ENCODE data around the gene TM9SF2.

The TM9SF2 gene

DNA sequence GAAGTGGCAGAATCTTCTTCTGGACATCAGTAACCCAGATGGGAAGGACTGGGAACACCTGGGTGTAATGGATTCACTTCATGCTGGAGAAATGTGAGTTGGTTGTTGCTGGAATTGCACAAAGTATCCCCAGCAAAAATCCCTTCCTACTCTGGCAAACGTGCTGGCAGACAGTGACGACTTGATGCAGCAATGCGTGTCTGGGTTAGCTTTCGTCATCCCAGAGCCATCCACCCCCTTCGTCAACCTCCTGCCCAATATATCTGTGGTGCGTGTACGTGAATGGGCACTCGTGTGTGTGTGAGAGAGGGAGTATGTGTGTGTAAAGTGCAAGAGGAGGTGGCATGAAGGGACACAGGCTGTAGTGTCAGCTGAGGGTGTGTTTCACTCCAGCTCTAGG, 70.9 kb downstream of the TM9SF2 start:
- H3K4me3 ChIP-seq (ENCODE audit: low read length): no peak overlapping the region
- no peak for TF ChIP-seq ZNF274 (IDR thresholded peaks at IDR 0.05; ENCODE audit: low read depth, low read length)

DNA sequence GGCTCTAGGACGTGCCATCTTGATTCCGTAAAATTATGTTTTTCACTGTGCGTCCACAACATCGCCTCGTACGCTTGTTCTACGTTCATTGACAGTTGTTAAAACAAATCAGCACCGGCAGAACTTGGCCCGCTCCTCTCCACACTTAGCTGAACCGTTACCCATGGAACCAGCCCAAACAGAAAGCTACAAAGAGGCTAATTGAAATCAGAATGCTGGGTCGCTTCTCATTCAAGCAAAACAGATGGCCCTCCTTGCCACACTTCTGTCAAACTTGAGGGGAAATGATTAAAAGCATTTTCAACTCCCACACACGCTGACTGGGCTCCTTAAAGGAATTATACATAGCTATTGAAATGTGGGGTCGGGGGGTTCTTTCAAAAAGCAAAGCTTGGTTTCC, 71.6 kb downstream of the TM9SF2 start:
- no peak for TF ChIP-seq ZNF274 (IDR thresholded peaks at IDR 0.05; ENCODE audit: low read depth, low read length)
- H3K4me3 ChIP-seq (ENCODE audit: low read length): no peak overlapping the region

DNA sequence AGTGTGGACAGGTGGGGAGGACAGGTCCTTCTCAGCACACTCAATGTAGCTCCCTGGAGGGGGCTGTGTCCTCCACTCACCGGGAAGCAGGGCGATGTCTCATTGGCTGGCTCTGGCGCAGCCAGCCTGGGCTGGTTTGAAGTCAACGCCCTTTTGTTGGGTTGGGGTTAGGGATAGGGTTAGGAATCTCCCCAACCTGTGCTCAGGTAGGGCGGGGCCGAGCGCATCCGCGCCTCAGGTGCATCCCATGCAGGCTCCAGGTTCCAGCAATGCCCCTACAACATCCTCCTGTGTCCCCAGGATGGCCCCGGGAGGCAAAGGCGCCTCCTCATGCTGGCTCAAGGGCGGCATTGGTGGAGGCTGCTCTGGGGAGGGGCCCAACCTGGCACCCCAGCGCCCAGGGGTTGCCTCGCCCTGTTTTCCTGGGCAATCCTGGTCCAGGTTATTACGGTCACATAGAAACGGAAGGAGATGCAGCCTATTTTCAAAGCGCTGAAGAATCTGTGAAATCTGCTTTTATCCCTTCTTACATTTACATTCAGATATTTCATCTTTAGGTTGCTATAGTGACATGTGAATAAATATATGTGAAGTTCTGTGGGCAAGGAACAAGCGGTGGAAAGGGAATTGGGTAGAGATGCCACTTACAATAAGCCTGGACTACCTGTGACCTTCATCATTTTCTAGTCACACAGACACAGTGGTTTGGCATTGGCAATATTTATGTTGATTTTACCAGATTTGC, 74.3 kb downstream of the TM9SF2 start:
- H3K4me3 ChIP-seq (ENCODE audit: low read length): no peak overlapping the region
- no peak for TF ChIP-seq ZNF274 (IDR thresholded peaks at IDR 0.05; ENCODE audit: low read depth, low read length)

GRCh38 chr13:99577934-99578917, 77.0 kb downstream of the TM9SF2 start:
- no peak for TF ChIP-seq ZNF274 (IDR thresholded peaks at IDR 0.05; ENCODE audit: low read depth, low read length)
- H3K4me3 ChIP-seq (ENCODE audit: low read length): no peak overlapping the region

DNA sequence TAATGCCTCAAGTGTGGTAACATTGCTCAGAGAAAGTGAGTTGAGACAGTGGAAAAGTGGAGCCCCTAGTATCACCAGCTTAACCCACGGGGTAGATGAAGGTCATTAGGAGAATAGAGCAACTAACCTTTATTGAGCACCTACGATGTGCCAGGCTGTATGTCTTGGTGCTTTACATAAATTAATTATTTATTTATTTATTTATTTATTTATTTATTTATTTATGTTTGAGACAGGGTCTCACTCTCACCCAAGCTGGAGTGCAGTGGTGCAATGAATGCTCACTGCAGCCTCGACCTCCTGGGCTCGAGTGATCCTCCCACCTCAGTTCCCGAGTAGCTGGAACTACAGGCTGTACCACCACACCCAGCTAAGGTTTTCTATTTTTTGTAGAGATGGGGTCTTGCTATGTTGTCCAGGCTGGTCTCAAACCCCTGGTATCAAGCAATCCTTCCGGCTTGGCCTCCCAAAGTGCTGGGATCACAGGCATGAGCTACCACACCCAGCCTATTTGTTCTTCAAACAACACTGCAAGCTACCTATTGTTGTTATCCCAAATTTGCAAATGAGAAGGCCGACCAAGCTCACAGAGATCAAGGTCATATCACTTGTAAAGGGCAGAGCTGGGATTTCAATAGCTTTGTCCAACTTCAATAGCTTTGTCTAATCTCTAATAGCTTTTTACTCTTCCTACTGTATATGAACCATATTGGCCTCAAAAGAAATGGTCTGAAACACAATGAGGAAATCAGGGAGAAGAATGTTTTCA, 79.4 kb downstream of the TM9SF2 start:
- no peak for TF ChIP-seq ZNF274 (IDR thresholded peaks at IDR 0.05; ENCODE audit: low read depth, low read length)
- no peak overlapping the region for H3K4me3 ChIP-seq (ENCODE audit: low read length)

- no peak overlapping the region for H3K4me3 ChIP-seq (ENCODE audit: low read length)
- TF ChIP-seq ZNF274 (IDR thresholded peaks at IDR 0.05; ENCODE audit: low read depth, low read length): no peak
Measured at GRCh38 chr13:99582511-99582910, 81.2 kb downstream of the TM9SF2 start.

DNA sequence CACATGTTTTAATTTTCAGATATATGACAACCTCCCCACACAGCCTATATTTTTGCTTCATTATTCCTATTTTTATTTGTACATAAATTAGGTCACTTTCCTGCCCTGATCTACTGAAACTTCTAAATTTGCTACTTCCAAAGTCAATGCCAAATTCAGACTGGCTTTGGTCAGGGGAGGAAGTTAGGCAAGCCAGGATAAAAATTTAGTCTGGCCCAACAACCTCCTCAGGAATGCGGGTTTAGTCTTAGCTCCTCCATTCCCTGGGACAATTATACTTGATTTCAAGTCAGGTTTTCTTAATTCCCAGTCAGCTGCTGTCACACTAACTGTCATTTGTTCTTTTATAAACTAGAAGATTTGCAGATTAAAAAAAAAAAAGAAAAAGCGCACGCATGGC, 84.3 kb downstream of the TM9SF2 start:
- no peak overlapping the region for H3K4me3 ChIP-seq (ENCODE audit: low read length)
- no peak for TF ChIP-seq ZNF274 (IDR thresholded peaks at IDR 0.05; ENCODE audit: low read depth, low read length)

- TF ChIP-seq ZNF274 (IDR thresholded peaks at IDR 0.05; ENCODE audit: low read depth, low read length): no peak
- no peak overlapping the region for H3K4me3 ChIP-seq (ENCODE audit: low read length)
Measured at GRCh38 chr13:99587021-99587420, 85.7 kb downstream of the TM9SF2 start.

DNA sequence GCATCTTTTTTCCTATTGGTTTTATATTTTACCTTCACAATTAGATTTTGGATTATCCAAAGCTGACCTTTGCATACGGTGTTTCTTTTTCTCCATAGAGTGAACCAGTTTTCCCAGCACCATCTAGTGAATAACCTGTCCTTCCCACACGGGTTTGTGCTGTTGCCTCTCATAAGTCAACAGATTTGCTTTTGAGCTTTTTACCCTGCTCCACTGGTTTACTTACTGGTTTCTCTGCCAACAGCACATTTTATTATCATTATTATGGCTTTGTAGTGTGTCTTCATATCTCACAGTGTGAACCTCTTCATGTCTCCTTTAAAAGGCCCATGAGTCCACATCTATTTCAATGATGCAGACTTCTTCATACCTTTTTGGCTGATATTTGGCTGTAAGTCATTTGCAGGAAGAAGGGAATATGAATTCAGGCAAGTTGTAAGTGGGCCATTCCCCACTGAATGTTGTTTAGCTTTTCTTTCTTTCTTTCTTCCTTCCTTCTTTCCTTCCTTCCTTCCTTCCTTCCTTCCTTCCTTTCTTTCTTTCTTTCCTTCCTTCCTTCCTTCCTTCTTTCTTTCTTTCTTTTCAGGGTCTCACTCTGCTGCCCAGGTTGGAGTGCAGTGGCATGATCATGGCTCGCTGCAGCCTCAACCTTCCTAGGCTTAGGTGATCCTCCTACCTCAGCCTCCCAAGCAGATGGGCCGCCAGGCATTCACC, 86.8 kb downstream of the TM9SF2 start:
- TF ChIP-seq ZNF274 (IDR thresholded peaks at IDR 0.05; ENCODE audit: low read depth, low read length): no peak
- H3K4me3 ChIP-seq (ENCODE audit: low read length): no peak overlapping the region

- TF ChIP-seq ZNF274 (IDR thresholded peaks at IDR 0.05; ENCODE audit: low read depth, low read length): no peak
- H3K4me3 ChIP-seq (ENCODE audit: low read length): no peak overlapping the region
Measured at GRCh38 chr13:99589575-99589974, 88.3 kb downstream of the TM9SF2 start.

- H3K4me3 ChIP-seq (ENCODE audit: low read length): no peak overlapping the region
- no peak for TF ChIP-seq ZNF274 (IDR thresholded peaks at IDR 0.05; ENCODE audit: low read depth, low read length)
Measured at GRCh38 chr13:99590519-99591011, 89.3 kb downstream of the TM9SF2 start.

DNA sequence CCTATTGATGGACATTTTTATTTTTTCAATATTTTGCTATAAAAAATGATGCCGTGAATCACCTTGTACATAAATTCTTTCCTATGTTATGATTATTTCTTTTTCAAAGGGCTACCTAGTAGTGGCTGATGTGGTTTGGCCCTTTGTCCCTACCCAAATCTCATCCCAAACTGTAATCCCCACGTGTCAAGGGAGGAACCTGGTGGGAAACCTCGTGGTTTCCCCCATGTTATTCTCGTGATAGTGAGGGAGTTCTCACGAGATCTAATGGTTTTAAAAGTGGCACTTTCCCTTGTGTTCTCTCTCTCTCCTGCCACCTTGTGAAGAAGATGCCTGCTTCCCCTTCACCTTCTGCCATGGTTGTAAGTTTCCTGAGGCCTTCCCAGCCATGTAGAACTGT, 94.9 kb downstream of the TM9SF2 start:
- H3K4me3 ChIP-seq (ENCODE audit: low read length): no peak overlapping the region
- no peak for TF ChIP-seq ZNF274 (IDR thresholded peaks at IDR 0.05; ENCODE audit: low read depth, low read length)

DNA sequence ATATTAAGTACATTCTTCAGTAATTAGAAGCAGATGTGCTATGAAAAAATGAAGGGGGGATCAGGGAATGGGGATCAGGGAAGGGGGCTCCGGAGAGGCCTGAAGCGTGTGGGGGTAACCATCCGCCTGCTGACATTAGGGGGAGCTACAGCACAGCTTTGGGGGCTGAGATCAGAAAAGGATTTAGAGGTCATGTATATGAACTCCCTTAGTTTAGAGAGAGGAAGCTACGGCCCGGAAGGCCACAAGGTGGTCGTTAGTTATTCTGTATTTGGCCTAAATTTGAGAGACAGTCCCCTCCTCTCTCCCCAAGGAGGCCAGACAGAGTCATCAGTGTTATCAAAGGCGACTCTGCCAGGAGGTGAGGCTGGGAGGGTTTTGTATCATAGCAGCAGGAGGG, 99.0 kb downstream of the TM9SF2 start:
- no peak for TF ChIP-seq ZNF274 (IDR thresholded peaks at IDR 0.05; ENCODE audit: low read depth, low read length)
- no peak overlapping the region for H3K4me3 ChIP-seq (ENCODE audit: low read length)

Data from GM08714 (cell line).